Stimulated activated CD8-positive, alpha-beta memory T cell treated with anti-CD3 and anti-CD28 coated beads, Interleukin-7, amount 100 ng/mL, for 4 hours (primary cell): ENCODE data around the gene KATNBL1.
"Not testable (repeated sequence)": the region's sequence is repeated elsewhere in the genome, so short reads cannot be mapped to it uniquely, and the experiment has no call there.

Experiments used
- DNase-seq, 2 donors: peaks; one replicate each; pipeline ENCODE4 v3.0.0-alpha.2; 2020; ENCODE audit warnings: low read depth in 2 of 2

KATNBL1 gene

DNA sequence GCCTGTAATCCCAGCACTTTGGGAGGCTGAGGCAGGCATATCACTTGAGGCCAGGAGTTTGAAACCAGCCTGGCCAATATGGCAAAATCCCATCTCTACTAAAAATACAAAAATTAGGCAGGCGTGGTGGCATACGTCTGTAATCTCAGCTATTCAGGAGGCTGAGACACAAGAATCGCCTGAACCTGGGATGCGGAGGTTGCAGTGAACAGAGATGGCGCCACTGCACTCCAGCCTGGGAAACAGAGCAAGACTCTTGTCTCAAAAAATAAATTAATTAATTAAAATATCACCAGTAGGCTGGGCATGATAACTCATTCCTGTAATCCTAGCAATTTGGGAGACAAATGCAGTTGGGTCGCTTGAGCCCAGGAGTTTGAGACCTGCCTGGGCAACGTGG lies 16.6 kb downstream of the KATNBL1 start:
- not testable (repeated sequence) for DNase-seq

DNA sequence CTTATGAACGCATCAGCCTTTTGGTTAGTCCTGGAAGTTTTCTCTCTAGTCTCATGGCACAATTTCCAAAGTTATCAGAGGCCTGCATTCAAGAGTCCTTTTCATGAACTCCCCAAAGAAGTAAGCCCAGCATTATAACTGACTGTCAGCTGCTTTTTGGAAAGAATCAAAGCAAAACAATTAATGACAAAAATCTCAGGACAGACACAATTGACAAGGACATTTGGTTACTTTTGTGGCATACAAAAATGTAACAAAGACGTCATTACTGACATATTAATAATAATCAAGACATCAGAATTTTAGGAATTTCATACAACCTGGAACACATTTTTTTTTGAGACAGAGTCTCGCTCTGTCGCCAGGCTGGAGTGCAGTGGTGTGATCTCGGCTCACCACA lies 21.2 kb downstream of the KATNBL1 start:
- DNase-seq = no peak

DNA sequence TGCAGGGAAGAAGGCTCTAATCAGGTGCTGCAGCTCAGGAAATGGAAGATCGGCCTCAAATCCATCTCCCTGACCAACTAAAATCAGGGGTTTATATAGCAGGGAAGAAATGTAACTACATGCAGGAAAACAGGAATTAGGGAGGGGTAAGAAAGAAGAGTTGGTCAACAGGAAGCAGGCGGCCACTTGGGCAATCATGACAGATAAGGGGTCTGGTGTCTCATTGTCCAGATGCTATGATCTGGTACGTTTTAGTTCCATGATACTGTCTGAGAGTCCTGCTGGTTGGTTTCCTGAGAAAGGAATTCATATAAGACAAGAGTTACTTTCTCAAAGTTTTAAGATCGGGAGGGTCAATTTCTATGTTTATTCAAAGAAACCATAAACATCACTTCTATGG lies 24.2 kb downstream of the KATNBL1 start:
- DNase-seq = no peak

DNA sequence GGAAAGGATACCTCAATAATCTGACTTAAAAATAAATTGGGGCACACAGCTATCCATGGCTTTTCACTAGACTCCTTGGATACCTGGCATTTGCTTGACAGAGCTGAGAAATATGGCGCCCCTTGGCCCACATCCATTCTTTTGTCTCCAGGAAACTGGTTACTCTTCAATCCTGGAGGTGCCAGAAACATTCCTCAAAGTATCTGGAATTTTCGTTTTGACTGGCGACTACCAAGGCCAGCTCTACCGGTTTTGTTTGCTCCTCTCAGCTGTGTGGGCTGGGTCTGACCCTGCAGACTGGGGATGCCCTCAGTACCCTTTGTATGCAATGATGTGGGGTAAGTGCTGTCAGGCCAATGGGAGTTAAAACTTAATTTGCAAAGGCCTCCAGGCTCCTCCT lies 27.0 kb downstream of the KATNBL1 start:
- no peak for DNase-seq

DNA sequence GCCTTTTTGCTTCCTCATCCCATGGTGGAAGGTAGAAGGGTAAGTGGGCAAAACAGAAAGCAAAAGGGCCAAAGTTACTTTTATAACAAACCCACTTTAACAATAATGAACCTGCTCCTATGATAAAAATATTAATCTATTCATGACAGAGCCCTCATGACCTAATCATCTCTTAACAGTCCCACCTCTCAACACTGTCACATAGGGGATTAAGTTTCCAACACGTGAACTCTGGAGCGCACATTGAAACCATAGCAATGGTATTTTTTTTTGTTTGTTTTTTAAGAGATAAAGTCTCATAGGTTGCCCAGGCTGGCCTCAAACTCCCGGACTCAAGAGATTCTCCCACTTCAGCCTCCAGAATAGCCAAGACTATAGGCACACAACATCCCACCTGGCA lies 30.7 kb downstream of the KATNBL1 start:
- no peak for DNase-seq

DNA sequence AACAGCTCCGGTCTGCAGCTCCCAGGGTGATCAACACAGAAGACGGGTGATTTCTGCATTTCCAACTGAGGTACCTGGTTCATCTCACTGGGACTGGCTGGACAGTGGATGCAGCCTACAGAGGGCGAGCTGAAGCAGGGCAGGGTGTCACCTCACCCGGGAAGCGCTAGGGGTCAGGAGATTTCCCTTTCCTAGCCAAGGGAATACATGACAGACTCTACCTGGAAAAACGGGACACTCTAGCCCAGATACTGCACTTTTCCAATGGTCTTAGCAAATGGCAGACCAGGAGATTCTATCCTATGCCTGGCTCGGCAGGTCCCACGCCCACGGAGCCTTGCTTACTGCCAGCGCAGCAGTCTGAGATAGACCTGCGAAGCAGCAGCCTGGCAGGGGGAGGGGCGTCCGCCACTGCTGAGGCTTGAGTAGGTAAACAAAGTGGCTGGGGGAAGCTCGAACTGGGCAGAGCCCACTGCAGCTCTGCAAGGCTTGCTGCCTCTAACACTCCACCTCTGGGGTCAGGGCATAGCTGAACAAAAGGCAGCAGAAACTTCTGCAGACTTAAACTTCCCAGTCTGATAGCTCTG lies 43.8 kb downstream of the KATNBL1 start:
- DNase-seq = not testable (repeated sequence)

DNA sequence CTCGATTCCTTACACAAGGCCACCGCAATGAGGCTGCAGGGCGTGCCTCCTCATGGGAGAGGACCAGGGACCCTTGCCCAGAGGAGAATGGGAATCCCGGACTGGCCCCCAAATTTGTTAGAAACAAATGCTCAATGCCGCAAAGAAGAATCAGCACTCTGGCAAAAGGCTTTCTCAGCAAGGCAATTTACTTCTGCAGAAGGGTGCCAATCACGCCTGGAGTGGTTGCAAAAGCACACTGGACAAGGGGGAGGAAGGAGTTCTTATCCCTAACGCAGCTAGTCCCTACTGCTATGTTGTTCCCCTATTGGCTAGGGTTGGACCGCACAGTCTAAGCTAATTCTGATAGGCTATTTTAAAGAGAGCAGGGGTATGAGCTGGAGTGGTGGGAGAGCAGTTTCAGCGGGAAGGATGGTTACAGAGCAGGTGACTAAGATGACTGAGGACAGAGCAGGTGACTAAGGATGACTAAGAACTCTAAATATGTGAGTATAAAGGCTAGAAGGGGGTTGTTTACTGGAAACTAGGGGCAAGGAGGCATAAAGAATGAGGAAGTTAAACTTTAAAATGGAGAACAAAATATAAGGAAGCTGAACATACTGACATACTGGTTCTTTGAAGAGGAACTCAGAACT lies 48.5 kb downstream of the KATNBL1 start:
- DNase-seq = no peak

DNA sequence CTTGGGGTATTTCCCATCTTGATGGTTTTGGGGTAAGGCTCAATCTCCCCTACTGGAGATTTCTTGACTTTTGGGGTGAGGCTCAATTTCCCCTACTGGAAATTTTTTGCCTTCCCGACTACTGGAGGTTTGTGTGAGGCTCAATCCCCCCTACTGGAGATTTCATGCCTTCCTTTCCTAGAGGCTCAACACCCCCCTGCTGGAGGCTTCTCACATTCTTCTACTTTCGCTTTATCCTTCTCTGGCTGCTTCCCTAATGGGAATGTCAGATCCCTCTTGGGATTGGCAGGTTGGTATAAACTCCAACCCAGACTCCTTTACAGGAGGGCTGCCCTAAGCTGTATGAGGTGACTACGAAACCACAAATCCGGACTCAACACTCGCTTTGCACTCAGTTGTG lies 49.2 kb downstream of the KATNBL1 start:
- DNase-seq = no peak

DNA sequence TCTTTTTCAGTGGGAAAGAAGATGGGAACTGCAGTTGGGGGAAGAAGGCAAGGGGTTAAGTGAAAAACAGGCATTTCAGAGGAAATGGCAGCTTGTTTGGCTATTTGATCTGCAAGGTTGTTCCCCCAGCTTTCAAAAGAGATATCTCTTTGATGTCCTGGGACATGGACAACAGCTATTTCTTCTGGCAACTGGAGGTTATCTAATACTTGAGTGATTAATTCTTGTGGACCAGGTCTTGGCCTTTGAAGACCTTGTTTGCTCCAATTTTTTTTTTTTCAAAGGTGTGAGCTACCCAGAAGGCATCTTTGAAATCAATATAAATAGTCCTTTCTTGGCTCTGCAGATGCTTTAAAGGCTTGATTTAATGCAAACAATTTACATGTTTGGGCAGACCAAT lies 51.5 kb downstream of the KATNBL1 start:
- no peak for DNase-seq

DNA sequence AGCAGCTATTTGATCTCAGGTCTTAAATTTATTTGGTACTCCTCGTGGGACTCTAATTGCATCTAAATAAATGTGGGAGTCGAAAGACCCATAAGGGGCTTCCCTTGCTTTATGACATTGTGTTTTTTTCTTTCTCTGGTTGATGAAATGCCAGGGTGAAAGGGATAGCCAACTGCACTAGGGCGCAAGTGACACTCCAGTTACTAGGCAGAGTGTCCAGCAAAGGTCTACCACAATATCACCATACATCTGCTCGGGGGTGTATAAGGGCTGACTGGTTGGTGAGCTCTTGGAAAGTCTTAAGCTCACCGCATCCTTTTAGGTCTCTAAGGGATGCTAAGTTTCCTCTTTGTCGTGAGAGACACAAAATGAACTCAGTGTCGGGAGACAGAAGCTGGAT lies 54.0 kb downstream of the KATNBL1 start:
- no peak for DNase-seq

DNA sequence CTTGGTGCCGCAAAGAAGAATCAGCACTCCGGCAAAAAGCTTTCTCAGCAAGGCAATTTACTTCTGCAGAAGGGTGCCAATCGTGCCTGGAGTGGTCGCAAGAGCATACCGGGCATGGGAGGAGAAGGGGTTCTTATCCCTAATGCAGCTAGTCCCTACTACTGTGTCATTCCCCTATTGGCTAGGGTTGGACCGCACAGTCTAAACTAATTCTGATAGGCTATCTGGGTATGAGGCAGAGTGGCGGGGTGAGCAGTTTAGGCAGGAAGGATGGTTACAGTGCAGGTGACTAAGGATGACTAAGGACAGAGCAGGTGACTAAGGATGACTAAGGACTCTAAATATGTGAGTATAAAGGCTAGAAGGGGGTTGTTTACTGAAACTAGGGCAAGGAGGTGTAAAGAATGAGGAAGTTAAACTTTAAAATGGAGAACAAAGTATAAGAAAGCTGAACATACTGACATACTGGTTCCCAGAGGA lies 55.1 kb downstream of the KATNBL1 start:
- DNase-seq = no peak

DNA sequence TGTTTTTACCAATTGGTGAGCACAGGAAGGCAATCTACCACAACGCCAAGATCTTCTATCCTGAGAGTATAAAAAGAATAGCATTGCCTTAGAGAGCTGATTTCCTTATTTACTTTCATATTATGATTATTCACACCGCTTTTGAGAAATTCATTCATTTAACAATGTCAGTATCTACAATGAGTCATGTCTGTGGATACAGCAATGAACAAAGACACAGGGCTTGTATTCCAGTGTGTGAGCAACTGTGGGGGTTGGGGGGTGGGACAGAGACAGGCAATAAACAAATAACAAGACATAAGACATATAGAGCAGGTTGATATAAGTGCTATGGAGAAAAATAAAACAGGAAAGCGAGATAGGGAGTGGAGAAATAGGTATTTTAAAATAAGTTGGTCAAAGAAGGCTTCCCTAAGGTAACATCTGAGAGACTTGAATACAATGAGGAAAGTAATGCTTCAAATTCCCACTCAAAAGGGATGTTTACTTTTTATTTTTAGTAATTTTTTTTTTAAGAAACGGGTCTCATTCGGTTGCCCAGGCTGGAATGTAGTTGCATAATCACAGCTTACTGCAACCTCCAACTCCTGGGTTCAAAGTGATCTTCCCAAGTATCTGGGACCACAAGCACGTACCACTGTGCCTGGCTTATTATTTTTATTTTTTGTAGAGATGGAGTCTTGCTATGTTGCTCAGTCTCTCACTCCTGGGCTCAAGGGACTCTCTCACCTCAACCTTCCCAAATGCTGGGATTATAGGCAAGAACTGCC lies 62.3 kb downstream of the KATNBL1 start:
- no peak for DNase-seq

DNA sequence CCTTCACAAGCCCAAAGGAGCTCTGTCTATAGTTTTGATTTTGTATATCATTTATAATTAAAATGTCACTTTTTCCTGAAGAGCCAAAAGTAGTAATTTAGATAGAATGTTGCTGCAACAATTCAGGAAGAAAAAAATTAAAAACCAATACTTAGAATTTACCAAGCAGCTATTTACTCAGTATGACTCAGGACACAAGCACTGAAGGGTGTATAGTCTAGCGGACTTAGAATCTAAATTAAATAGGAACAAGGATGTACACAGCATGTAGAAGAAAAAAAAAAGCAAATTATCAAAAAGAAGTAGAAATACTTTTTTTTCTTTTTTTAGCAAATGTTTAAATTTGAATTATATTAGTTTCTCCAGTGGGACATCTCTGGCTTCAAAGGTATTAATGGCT lies 76.4 kb downstream of the KATNBL1 start:
- no peak for DNase-seq

DNA sequence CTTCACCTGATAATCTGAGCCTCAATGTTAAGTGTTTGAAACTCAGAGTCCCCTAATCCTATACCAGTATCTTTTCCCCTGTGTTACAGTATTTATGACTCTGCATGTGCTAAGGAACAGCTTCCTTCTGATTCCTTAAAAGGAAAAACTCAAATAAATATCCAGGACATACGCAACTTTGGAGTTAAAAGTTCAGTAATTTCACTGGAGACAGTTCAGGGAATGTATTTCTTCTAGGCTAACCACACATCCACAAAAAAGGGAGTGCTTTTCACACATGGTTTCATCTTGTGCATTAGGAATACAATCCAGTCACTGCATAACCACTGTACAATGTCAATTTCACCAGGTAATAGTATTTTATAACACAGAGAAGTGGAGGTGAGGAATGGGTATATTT lies 77.0 kb downstream of the KATNBL1 start:
- no peak for DNase-seq

DNA sequence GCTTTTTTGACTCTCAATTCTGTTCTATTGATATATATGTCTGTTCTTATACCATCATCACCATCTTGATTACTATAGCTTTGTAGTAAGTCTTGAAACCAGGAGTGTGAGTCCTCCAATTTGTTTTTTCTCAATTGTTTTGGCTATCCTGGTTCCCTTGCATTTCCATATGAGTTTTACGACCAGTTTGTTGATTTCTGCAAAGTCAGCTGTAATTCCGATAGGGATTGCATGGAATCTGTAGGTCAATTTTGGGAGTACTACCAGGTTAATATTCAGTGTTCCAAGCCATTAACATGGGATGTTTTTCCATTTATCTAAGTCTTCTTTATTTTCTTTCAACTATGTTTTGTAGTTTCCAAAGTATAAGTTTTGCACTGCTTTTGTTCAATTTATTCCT lies 81.0 kb downstream of the KATNBL1 start:
- no peak for DNase-seq

DNA sequence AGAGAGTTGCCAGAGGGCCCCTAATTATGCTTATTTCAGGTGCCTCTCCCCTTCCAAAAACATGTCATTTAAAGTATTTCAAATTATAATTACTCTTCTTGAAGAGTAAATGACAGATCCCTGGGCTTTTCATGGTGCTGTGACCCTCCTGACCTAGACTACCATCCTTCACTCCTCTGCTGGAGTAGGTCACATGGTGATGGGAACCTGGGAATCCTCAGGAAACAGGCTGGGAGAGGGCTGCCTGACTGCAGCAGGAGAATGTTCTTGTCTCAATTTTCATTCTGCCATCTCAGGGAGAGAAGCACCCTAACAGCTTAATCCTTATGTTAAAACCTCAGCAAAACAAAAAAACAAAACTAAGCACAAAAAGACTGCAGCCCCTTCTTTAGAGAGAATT lies 83.4 kb downstream of the KATNBL1 start:
- no peak for DNase-seq

DNA sequence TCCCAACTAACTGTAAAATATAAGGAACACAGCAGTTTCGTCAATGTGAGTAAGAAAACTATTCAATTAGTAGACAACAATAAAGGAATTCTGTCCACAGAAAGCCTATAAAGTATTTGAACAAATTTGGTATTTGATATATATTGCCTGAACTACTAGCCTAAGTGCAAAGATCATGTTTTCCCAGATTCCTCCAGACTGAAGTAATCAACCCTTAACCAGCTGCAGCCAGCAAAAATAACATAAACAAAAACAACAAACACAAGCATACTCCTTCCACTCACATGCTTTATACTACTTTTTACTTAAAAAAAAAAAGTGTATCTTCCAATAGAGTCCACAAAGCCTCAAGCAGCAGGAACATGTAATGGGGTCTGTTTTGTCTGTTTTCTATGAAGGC lies 84.0 kb downstream of the KATNBL1 start:
- DNase-seq = no peak

DNA sequence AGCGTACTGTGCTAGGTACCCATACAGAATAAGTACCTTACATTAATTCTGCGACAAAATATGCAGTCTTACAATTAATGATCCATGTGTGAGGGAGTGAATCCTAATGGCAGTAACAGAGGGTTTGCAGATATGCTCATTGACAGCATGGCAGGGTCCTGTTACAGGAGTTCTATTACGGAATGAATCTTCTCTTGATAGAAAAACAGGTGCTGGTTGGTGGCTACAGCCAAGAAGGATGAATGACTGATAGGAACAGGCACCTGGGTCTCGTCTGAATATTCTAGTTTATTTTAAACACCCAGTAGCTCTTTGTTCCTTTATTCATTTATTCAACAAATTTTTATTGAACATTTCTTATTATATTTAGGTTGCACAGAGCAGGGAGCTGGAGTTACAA lies 85.2 kb downstream of the KATNBL1 start:
- no peak for DNase-seq

DNA sequence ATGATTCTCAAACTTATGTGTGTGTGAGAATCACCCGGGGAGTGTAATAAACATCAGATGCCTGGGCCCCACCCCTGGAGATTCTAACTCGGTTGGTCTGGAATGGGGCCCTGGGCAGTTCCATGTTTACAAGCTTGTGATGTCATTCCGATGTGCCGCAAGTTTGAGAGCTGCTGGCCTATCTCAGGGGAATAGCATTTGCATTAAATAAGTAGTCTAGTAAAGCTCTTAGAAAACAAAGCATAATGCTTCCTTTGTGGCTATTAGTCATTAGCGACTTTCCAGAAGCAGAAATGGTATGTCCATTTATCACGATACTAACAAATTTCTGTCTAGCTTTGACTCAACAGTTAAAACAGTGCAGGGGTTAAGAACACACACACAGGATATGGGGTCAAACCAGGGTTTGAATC lies 87.1 kb downstream of the KATNBL1 start:
- no peak for DNase-seq

DNA sequence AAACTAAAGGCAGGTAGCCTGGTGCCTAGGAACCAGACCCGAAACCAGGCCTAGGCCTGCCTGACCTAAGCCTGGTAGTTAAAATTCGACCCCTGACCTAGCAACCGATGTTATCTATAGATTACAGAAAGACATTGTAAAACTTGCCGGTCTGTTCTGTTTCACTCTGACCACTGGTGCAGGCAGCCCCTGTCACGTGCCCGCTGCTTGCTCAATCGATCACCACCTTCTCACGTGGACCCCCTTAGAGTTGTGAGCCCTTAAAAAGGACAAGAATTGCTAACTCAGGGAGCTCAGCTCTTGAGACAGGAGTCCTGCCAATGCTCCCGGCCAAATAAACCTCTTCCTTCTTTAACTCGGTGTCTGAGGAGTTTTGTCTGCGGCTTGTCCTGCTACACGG lies 88.1 kb downstream of the KATNBL1 start:
- DNase-seq = not testable (repeated sequence)

DNA sequence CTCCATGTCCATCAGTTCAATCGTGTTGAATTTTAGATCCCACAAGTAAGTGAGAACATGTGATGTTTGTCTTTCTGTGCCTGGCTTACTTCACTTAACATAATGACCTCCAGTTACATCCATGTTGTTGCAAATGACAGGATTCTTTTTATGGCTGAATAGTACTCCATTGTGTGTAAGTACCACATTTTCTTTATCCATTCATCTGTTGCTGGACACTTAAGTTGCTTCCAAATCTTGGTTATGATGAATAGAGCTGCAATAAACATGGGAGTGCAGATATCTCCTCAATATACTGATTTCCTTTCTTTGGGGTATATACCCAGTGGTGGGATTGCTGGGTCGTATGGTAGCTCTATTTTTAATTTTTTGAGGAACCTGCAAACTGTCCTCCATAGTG lies 89.5 kb downstream of the KATNBL1 start:
- not testable (repeated sequence) for DNase-seq

DNA sequence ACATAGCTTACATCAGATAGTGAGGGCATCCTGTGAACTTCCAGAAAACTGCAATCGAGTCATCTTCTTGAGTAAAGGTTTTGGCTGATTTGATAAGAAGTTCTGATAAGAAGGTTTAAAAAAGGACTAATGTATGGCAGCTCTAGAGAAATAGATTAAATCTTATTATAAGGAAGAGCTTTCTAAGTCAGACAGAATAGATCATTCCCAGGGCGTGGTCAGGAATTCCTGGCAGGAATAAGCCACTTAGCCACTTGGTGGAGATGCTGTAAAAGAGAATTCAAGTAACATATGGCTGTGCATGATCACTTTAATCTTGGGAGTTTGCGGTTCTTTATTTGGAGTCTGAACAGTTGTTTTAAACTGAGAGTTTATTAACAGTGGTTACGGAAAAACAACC lies 90.6 kb downstream of the KATNBL1 start:
- DNase-seq = no peak

DNA sequence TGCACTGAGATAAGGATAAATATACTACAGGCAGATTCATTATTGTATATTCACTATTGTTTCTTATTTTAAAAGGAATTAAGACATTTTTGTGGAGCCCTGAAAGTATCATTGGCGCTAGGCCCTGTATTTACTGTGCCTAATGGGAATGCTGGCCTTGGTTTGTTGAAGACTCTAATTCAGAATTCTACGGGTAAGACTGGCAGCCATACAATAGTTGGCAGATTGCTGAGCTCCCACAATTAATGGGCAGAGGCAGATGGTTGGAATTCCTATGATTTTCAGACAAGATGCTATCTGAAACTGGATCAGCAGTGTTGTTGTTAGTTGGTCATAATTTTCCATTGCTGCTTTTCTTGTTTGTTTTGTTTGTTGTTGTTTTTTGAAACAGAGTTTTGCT lies 93.3 kb downstream of the KATNBL1 start:
- no peak for DNase-seq
